ENCODE data around the gene CYP2D6.
"Not testable (repeated sequence)": the region's sequence is repeated elsewhere in the genome, so short reads cannot be mapped to it uniquely, and the experiment has no call there.

CYP2D6 gene

DNA sequence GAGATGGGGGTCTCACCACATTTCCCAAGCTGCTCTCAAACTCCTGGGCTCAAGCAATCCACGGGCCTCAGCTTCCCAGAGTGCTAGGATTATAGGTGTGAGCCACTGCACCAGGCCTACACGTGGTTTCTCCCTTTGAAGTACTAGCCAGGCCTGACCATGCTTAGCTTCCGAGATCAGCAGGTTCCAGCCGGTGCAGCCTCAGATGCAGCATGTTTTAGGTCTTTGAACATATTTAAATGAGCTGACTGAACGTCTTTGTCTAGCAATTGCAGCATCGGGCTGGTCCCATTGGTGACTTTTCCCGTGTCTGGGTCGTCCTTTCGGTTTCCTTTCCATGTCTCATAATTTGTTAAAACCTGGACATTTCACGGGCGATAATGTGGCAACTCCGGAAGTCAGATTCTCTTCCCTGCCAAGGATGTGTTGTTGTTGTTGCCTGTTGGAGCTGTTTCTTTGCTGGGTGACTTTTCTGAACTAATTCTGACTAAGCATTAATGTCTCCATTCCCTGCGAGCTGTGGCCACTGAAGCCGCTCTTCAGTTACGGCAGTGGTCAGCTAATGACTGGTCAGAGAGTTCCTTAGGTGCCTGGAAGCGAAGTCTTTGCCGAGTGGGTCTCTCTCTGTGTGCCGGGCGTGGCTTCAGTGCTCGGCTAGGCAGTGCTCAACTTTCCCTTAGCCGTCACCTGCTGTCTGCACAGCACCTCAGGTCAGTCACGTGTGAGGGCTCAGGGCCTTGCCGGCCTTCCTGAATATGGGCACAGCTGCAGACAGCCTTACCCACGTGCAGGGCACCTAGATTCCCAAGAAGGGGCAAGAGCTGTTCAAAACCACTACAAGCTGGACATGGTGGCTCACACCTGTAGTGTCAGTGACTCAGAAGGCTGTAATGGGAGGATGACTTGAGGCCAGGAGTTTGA, 3.8 kb upstream of the CYP2D6 start:
- Histone ChIP-seq H3K36me3 (ENCODE audit: control insufficient read depth, insufficient read depth, low read length) (0 out of 2 replicates have a peak, but pooled peaks cover 2% of the 10 kb centered on the region), H3K9me3 (ENCODE audit: control insufficient read depth, insufficient read depth, low read length) (no peaks in the 10 kb centered on the region), H3K27me3 (ENCODE audit: control insufficient read depth, insufficient read depth, low read length) (no peaks in the 10 kb centered on the region), H3K27ac (ENCODE audit: low read length) (no peak overlapping the region), H3K4me3 (ENCODE audit: low read length) (no peak overlapping the region), H3K4me1 (ENCODE audit: control insufficient read depth, insufficient read depth, low read length) (peaks cover 2% of the 10 kb centered on the region)
- DNase-seq (ENCODE audit: low read depth, low spot score), result no peak
- no CpG with 5 or more reads among the region's 24 CpGs for WGBS (ENCODE audit: insufficient coverage, insufficient read length)

DNA sequence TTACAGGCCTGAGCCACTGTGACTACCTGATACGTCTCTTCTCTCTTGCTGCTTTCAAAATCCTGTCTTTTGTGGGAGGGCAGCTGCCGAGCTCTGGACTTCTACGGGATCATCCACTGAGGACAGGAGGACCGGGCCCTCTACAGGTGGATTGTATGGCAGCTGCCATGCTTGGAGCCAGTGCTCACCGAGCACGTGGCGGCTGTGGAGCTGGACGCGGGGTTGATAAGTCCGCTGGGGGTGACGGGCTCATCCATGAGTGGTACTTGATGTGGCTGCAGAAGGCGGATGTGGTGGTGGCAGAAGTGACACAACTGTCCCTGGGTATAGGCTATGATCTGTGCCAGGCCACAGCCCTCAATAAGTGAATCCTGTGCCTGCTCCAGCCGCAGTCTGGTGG, 1.8 kb upstream of the CYP2D6 start:
- Histone ChIP-seq H3K4me3 (ENCODE audit: low read length) (no peak overlapping the region), H3K27ac (ENCODE audit: low read length) (no peak overlapping the region), H3K36me3 (ENCODE audit: control insufficient read depth, insufficient read depth, low read length) (no peaks in the 10 kb centered on the region), H3K9me3 (ENCODE audit: control insufficient read depth, insufficient read depth, low read length) (no peaks in the 10 kb centered on the region), H3K4me1 (ENCODE audit: control insufficient read depth, insufficient read depth, low read length) (peaks cover 2% of the 10 kb centered on the region), H3K27me3 (ENCODE audit: control insufficient read depth, insufficient read depth, low read length) (no peaks in the 10 kb centered on the region)
- WGBS (ENCODE audit: insufficient coverage, insufficient read length), result no CpG with 5 or more reads among the region's 13 CpGs
- no peak for DNase-seq (ENCODE audit: low read depth, low spot score)

DNA sequence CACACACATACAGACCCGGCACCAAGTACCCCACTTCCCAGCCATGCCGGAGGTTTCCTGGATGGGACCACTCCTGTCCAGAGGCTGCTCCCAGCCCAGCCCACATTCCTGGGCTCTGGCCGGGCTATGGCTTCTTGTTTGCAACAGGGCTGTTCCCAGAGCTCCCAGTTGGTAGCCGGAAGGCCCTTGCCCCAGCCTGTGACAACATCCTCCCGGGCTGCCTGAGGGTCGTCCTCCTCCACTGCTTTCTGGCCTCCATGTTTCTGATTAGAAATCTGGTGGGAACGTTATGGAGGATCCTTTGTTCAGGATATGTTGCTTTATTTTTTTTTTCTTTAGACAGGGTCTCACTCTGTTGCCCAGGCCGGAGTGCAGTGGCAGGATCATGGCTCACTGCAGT, 952 bp upstream of the CYP2D6 start:
- Histone ChIP-seq H3K9me3 (ENCODE audit: control insufficient read depth, insufficient read depth, low read length) (no peaks in the 10 kb centered on the region), H3K27me3 (ENCODE audit: control insufficient read depth, insufficient read depth, low read length) (no peaks in the 10 kb centered on the region), H3K27ac (ENCODE audit: low read length) (no peak overlapping the region), H3K36me3 (ENCODE audit: control insufficient read depth, insufficient read depth, low read length) (no peaks in the 10 kb centered on the region), H3K4me3 (ENCODE audit: low read length) (no peak overlapping the region), H3K4me1 (ENCODE audit: control insufficient read depth, insufficient read depth, low read length) (peaks cover 2% of the 10 kb centered on the region)
- DNase-seq (ENCODE audit: low read depth, low spot score), result no peak
- no CpG with 5 or more reads among the region's 8 CpGs for WGBS (ENCODE audit: insufficient coverage, insufficient read length)

DNA sequence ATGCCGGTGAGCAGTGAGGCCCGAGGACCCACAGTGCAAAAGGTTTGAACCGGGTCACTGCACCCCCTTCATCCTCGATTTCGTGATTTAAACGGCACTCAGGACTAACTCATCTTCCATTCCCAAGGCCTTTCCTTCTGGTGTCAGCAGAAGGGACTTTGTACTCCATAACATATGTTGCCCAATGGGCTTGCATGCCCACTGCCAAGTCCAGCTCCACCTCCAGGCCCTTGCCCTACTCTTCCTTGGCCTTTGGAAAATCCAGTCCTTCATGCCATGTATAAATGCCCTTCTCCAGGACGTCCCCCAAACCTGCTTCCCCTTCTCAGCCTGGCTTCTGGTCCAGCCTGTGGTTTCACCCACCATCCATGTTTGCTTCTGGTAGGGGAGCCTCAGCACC, 428 bp downstream of the CYP2D6 start:
- not testable (repeated sequence) for H3K27me3 ChIP-seq (ENCODE audit: control insufficient read depth, insufficient read depth, low read length); DNase-seq (ENCODE audit: low read depth, low spot score); H3K4me1 ChIP-seq (ENCODE audit: control insufficient read depth, insufficient read depth, low read length); H3K27ac ChIP-seq (ENCODE audit: low read length); H3K9me3 ChIP-seq (ENCODE audit: control insufficient read depth, insufficient read depth, low read length); H3K4me3 ChIP-seq (ENCODE audit: low read length); H3K36me3 ChIP-seq (ENCODE audit: control insufficient read depth, insufficient read depth, low read length)
- WGBS (ENCODE audit: insufficient coverage, insufficient read length), result no CpG with 5 or more reads among the region's 7 CpGs

DNA sequence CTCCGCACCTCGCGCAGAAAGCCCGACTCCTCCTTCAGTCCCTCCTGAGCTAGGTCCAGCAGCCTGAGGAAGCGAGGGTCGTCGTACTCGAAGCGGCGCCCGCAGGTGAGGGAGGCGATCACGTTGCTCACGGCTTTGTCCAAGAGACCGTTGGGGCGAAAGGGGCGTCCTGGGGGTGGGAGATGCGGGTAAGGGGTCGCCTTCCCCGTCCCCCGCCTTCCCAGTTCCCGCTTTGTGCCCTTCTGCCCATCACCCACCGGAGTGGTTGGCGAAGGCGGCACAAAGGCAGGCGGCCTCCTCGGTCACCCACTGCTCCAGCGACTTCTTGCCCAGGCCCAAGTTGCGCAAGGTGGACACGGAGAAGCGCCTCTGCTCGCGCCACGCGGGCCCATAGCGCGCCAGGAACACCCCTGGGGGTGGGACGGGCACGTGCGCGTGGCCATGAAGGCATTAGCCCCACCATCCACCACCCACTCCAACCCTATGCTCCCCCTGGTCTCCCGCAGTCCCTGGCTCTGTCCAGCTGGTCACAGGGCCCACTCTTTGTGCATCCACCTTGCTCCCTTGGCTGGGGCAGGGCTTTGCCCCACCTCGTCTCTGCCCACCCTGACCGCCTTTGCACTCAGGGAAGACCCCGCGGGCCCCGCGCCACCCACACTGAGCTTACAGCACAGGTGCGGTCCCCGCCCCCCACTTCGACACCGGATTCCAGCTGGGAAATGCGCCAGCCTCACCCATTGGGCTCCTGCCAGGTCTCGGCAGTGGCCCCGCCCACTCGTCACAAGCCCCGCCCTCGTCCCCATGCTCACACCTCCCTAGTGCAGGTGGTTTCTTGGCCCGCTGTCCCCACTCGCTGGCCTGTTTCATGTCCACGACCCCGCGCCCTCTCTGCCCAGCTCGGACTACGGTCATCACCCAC, 1.6 kb downstream of the CYP2D6 start:
- no CpG with 5 or more reads among the region's 65 CpGs for whole genome bisulfite sequencing (ENCODE audit: insufficient coverage, insufficient read length)
- not testable (repeated sequence) for H3K4me3 ChIP-seq (ENCODE audit: low read length); H3K9me3 ChIP-seq (ENCODE audit: control insufficient read depth, insufficient read depth, low read length); H3K27me3 ChIP-seq (ENCODE audit: control insufficient read depth, insufficient read depth, low read length); DNase-seq (ENCODE audit: low read depth, low spot score); H3K4me1 ChIP-seq (ENCODE audit: control insufficient read depth, insufficient read depth, low read length); H3K36me3 ChIP-seq (ENCODE audit: control insufficient read depth, insufficient read depth, low read length); H3K27ac ChIP-seq (ENCODE audit: low read length)

DNA sequence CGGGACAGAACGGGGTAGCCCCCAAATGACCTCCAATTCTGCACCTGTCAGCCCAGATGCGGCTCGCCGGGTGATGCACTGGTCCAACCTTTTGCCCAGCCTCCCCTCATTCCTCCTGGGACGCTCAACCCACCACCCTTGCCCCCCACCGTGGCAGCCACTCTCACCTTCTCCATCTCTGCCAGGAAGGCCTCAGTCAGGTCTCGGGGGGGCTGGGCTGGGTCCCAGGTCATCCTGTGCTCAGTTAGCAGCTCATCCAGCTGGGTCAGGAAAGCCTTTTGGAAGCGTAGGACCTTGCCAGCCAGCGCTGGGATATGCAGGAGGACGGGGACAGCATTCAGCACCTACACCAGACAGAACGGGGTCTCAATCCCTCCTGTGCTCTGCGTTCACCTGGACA, 2.6 kb downstream of the CYP2D6 start:
- DNase-seq (ENCODE audit: low read depth, low spot score); H3K9me3 ChIP-seq (ENCODE audit: control insufficient read depth, insufficient read depth, low read length); H3K27me3 ChIP-seq (ENCODE audit: control insufficient read depth, insufficient read depth, low read length); H3K4me3 ChIP-seq (ENCODE audit: low read length); H3K4me1 ChIP-seq (ENCODE audit: control insufficient read depth, insufficient read depth, low read length); H3K36me3 ChIP-seq (ENCODE audit: control insufficient read depth, insufficient read depth, low read length); H3K27ac ChIP-seq (ENCODE audit: low read length): not testable (repeated sequence)
- no CpG with 5 or more reads among the region's 13 CpGs for WGBS (ENCODE audit: insufficient coverage, insufficient read length)

DNA sequence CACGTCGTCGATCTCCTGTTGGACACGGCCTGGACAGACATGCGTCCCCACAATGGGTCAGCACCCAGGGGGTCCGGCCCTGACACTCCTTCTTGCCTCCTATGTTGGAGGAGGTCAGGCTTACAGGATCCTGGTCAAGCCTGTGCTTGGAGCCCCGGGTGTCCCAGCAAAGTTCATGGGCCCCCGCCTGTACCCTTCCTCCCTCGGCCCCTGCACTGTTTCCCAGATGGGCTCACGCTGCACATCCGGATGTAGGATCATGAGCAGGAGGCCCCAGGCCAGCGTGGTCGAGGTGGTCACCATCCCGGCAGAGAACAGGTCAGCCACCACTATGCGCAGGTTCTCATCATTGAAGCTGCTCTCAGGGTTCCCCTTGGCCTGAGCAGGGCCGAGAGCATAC, 3.0 kb downstream of the CYP2D6 start:
- Histone ChIP-seq H3K9me3 (ENCODE audit: control insufficient read depth, insufficient read depth, low read length) (no peaks in the 10 kb centered on the region), H3K4me1 (ENCODE audit: control insufficient read depth, insufficient read depth, low read length) (no peaks in the 10 kb centered on the region), H3K36me3 (ENCODE audit: control insufficient read depth, insufficient read depth, low read length) (no peaks in the 10 kb centered on the region), H3K4me3 (ENCODE audit: low read length) (no peak overlapping the region), H3K27me3 (ENCODE audit: control insufficient read depth, insufficient read depth, low read length) (no peaks in the 10 kb centered on the region), H3K27ac (ENCODE audit: low read length) (no peak overlapping the region)
- no peak for DNase-seq (ENCODE audit: low read depth, low spot score)
- no CpG with 5 or more reads among the region's 16 CpGs for WGBS (ENCODE audit: insufficient coverage, insufficient read length)

DNA sequence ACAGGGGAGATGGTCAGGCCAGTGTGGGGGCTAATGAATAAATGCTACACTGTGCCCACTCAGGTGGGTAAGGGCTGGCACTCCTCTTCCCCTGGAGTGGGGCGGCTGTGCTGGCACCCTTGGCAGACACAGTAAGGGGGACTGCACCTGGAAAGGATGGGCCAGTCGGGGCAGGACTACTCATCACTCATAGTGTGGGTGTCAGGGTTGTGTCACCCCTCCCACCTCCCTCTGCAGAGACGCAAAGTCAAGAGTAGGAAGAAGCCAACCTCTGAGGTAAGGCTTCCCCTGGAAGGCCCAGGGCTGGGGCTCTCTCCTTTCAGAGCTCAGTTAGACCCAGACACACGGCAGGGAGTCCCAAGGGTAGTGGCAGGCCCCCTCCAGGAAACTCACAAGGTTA, 7.1 kb downstream of the CYP2D6 start:
- H3K9me3 ChIP-seq (ENCODE audit: control insufficient read depth, insufficient read depth, low read length); H3K4me1 ChIP-seq (ENCODE audit: control insufficient read depth, insufficient read depth, low read length); H3K27me3 ChIP-seq (ENCODE audit: control insufficient read depth, insufficient read depth, low read length); H3K27ac ChIP-seq (ENCODE audit: low read length); DNase-seq (ENCODE audit: low read depth, low spot score); H3K36me3 ChIP-seq (ENCODE audit: control insufficient read depth, insufficient read depth, low read length); H3K4me3 ChIP-seq (ENCODE audit: low read length): not testable (repeated sequence)
- no CpG with 5 or more reads among the region's 4 CpGs for WGBS (ENCODE audit: insufficient coverage, insufficient read length)

DNA sequence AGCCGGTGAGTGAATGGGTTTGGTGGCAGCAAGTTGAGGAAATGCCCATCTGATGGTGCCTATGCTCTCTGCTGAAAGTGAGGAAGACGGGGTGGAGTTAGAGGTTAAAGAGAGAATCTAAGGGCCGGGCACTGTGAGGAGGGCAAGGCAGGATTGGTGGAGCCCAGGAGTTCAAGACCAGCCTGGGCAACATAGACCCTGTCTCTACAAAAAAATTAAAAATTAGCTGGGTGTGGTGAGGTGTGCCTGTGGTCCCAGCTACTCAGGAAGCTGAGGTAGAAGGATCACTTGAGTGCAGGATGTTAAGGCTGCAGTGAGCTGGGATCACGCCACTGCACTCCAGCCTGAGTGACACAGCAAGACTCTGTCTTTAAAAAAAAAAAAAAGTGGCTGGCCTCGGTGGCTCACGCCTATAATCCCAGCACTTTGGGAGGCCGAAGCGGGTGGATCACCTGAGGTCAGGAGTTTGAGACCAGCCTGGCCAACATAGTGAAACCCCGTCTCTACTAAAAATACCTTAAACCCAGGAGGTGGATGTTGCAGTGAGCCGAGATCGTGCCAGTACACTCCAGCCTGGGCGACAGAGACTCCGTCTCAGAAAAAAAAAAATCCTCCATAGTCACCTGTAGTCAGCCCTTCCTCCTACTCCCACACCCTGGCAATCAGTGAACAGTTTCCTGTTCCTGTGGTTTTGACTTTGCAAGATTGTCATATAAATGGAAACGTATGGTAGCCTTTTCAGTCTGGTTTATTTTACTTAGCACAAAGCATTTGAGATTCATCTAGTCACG, 10.2 kb downstream of the CYP2D6 start:
- DNase-seq (ENCODE audit: low read depth, low spot score); H3K36me3 ChIP-seq (ENCODE audit: control insufficient read depth, insufficient read depth, low read length); H3K4me3 ChIP-seq (ENCODE audit: low read length); H3K9me3 ChIP-seq (ENCODE audit: control insufficient read depth, insufficient read depth, low read length); H3K27ac ChIP-seq (ENCODE audit: low read length); H3K4me1 ChIP-seq (ENCODE audit: control insufficient read depth, insufficient read depth, low read length); H3K27me3 ChIP-seq (ENCODE audit: control insufficient read depth, insufficient read depth, low read length): not testable (repeated sequence)
- WGBS (ENCODE audit: insufficient coverage, insufficient read length), result no CpG with 5 or more reads among the region's 15 CpGs

DNA sequence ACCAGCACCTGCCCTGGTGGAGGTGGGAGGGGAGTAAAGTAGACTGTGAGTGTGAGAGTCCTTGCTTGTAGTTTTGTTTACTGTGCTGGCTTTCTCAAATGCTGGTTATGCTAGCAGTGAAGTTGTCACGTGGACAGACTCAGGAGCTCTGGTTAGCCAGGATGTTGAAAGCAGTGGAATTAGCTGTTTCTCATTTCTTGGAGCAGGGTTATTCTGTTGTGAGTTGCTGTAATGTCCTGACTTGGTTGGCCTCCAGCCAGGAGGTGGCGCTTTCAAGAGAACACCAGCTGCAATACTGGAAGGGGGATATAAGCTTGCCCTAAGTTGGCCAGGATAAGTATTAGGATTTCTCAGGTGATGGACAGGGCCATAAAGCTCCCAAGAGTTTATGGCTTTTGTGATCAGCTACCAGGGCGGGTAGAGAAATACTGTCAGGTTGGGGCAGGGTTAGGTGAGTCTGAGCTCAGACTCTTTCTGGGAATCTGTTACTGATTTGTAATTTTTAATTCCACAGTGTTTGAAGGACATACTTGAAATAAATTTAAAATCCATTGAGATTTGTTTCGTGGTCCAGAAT, 13.7 kb downstream of the CYP2D6 start:
- Histone ChIP-seq H3K9me3 (ENCODE audit: control insufficient read depth, insufficient read depth, low read length) (peaks cover 3% of the 10 kb centered on the region), H3K4me1 (ENCODE audit: control insufficient read depth, insufficient read depth, low read length) (no peaks in the 10 kb centered on the region), H3K36me3 (ENCODE audit: control insufficient read depth, insufficient read depth, low read length) (no peaks in the 10 kb centered on the region), H3K4me3 (ENCODE audit: low read length) (no peak overlapping the region), H3K27me3 (ENCODE audit: control insufficient read depth, insufficient read depth, low read length) (no peaks in the 10 kb centered on the region), H3K27ac (ENCODE audit: low read length) (no peak overlapping the region)
- no peak for DNase-seq (ENCODE audit: low read depth, low spot score)
- no CpG with 5 or more reads among the region's 4 CpGs for WGBS (ENCODE audit: insufficient coverage, insufficient read length)
